AG04450 (cell line): Measurements from ENCODE around the gene GSAP. TPM values are rescaled to one million over a fixed set of nuclear protein-coding genes. Genes with fewer than 3 reads are reported as not detected.

ENCODE experiments used
- CTCF ChIA-PET: fragments of 300-600, 350-600 bp; formaldehyde crosslinking; extraction: SDS; loops from one replicate; lab custom pipeline; 2022; ENCODE audit warnings: antibody characterized with exemption, inconsistent platforms; lab: Charles Lee
- POLR2A ChIA-PET: fragments of 350-600 bp; formaldehyde crosslinking; extraction: SDS; loops from one replicate; lab custom pipeline; 2021; ENCODE audit warnings: antibody characterized with exemption, inconsistent platforms; lab: Yijun Ruan, JAX
- DNase-seq: peaks from one replicate; pipeline ENCODE4 v3.0.0-alpha.2; 2011; ENCODE audit warnings: low read depth, low spot score
- H3K27ac ChIP-seq: one replicate; pipeline ENCODE4 v1.5.1; 2012; ENCODE audit warnings: low read depth, low read length, control low read depth
- H3K27me3 ChIP-seq: one replicate; pipeline ENCODE4 v1.6.0; 2012; ENCODE audit warnings: low read length; ENCODE audit not compliant: control insufficient read depth, insufficient read depth
- H3K4me3 ChIP-seq: 2 replicates; pipeline ENCODE4 v1.5.1; 2011; ENCODE audit warnings: mild to moderate bottlenecking, low read depth, low read length, control low read depth
- H3K9me3 ChIP-seq: 2 replicates; pipeline ENCODE4 v1.5.1; 2012; ENCODE audit warnings: low read length; ENCODE audit not compliant: control insufficient read depth, insufficient read depth
- polyA plus RNA-seq: library from polyadenylated mRNA; depleted of rRNA; stranded (reverse); fragments of >200 nt; gene quantifications from 2 replicates; pipeline ENCODE4 v1.2.3, GENCODE V29; 2011
- TF ChIP-seq, protein P1 (sequence below): IDR thresholded peaks from 2 replicates; pipeline ENCODE4 v1.5.1; 2011; ENCODE audit warnings: low read depth, low read length, control low read depth, inconsistent platforms

Gene GSAP
- polyA plus RNA-seq, 1 experiment = 8.9 TPM

DNA sequence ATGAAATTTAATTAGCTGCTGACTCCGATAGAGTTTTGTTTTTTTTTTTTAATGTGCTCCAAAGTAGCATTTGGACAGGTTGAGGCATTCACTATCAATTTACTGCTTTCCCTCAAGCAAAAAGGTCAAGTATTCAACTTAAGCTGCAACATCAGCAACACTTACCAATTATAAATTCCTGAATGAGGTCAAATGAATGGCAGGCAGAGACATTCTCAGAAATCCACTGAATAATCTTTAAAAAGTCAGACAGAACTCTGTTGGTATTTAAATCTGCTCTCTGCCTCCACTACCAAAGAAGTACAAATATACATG is 62.8 kb downstream of the GSAP start:
- ChIA-PET POLR2A (interaction anchor here (0.7 kb wide), 1 partner anchor 184 kb away, joined by 4 read pairs; the partner anchor contains the start of gene PTPN12), CTCF (no interaction called here)
- no peak overlapping the region for H3K27ac ChIP-seq
- no peaks in the 10 kb centered on the region for H3K9me3 ChIP-seq
- TF ChIP-seq, protein P1, sequence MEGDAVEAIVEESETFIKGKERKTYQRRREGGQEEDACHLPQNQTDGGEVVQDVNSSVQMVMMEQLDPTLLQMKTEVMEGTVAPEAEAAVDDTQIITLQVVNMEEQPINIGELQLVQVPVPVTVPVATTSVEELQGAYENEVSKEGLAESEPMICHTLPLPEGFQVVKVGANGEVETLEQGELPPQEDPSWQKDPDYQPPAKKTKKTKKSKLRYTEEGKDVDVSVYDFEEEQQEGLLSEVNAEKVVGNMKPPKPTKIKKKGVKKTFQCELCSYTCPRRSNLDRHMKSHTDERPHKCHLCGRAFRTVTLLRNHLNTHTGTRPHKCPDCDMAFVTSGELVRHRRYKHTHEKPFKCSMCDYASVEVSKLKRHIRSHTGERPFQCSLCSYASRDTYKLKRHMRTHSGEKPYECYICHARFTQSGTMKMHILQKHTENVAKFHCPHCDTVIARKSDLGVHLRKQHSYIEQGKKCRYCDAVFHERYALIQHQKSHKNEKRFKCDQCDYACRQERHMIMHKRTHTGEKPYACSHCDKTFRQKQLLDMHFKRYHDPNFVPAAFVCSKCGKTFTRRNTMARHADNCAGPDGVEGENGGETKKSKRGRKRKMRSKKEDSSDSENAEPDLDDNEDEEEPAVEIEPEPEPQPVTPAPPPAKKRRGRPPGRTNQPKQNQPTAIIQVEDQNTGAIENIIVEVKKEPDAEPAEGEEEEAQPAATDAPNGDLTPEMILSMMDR = no peak
- H3K4me3 ChIP-seq = no peak overlapping the region
- no peak for DNase-seq
- H3K27me3 ChIP-seq = no peaks in the 10 kb centered on the region

DNA sequence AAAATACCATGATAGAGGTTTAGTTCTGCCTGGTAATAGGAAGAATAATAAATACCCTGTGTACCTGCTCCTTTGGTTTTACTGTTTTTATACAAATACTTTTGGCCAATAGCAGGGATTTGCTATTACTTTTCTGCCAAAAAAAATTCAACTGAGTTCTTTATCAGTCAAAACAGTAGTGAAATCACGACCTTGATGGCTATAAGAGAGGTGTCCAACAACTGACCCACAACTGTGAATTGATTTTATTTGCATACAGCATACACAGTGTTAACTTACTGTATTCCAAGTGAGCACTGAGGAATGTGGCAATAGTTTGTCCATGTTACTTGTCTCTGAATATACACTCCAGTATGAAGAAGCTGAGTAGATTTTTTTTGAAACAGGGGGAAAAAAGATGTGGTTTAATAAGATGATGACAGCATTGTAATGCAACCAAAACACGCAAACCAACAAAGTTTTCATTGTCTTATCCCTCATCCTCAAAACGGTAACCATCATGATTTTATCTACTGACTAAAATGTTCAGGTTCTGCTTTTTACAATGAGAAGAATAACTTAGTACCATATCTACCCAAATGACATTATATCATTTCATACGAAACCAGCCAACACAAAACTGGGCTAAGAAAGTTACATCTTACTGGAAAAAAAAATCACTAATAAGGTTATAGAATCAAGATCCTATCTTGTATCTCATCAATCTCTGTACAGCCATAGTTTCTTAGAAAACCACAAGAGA is 63.3 kb downstream of the GSAP start:
- Histone ChIP-seq H3K27ac (no peak overlapping the region), H3K9me3 (no peaks in the 10 kb centered on the region), H3K27me3 (no peaks in the 10 kb centered on the region), H3K4me3 (no peak overlapping the region)
- no peak for DNase-seq
- TF ChIP-seq, protein P1 = no peak
- POLR2A ChIA-PET = interaction anchor here (0.7 kb wide), 1 partner anchor 184 kb away, joined by 4 read pairs; the partner anchor contains the start of gene PTPN12
- CTCF ChIA-PET = no interaction called here

DNA sequence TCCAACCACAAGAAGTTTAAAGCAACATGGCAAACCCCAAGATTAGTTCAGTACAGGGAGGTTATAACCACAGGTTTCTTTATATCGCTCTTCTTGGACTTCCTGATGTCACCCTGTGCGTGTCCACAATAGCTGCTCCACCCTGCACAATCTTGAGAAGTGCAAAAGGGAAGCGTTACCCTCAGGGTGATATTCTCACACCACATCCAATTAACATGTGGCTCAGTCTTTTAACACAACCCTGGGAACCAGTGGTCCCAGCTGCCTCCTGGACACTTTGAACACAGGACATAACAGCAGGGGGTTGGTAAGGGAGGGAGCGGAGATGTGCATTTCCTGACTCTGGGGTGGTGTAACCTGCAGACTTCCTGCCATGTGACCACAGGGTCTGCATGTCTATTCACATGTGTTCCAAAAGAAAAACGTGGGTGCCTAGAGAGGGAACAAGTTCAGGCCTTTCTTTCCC is 64.6 kb downstream of the GSAP start:
- DNase-seq = no peak
- Histone ChIP-seq H3K4me3 (no peak overlapping the region), H3K9me3 (no peaks in the 10 kb centered on the region), H3K27ac (no peak overlapping the region), H3K27me3 (no peaks in the 10 kb centered on the region)
- TF ChIP-seq, protein P1 = no peak
- ChIA-PET CTCF (interaction anchor here (1.0 kb wide), 1 partner anchor 20 kb away, joined by 3 read pairs; no protein-coding TSS in a partner anchor), POLR2A (no interaction called here)

DNA sequence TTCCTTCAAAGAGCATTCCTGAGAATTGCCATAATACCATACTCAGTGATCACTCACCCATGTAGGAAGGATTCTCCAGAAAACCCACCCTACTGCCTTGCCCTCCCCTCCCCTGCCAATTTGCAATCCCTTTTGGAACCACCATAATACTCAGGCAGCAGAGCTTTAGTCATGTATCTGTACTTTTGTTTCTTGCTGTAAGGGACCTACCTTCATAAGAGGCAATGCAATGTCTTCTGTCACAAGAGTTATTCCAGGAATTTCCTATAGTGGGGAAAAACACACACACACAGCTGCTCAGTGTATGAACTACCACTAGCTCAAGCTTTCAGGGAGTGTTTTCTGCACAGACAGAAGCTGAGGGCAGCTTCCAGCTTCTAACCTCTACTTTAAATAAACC is 67.0 kb downstream of the GSAP start:
- H3K27me3 ChIP-seq = no peaks in the 10 kb centered on the region
- H3K4me3 ChIP-seq = no peak overlapping the region
- no peaks in the 10 kb centered on the region for H3K9me3 ChIP-seq
- H3K27ac ChIP-seq = no peak overlapping the region
- TF ChIP-seq, protein P1 = no peak
- ChIA-PET POLR2A (interaction anchor here (0.5 kb wide), 1 partner anchor 47 kb away, joined by 3 read pairs; no protein-coding TSS in a partner anchor), CTCF (interaction anchor here (0.7 to 1.9 kb wide), 4 partner anchors 10 to 50 kb away, joined by 3 to 5 read pairs (median 3); no protein-coding TSS in a partner anchor)
- DNase-seq = no peak

DNA sequence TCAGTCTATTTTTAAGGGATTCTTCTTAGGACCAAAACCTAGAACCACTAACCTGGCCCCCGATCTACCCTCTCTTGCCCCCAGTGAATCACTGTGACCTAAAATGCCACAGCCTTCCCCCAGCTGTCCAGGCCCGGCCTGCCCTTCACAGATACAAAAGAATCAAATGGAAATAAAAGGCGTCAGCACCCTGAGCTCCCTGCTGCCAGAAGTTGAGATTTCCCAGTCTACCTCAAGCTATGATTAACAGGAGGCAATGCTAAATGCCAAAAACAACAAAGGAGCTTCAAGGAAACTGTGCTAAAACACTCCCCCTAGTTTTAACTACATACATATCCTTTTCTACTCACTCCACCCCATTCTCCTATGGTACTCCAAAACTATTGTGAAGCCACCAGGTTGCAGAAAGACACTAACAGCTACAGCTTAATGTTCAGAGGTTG is 67.8 kb downstream of the GSAP start:
- no peak overlapping the region for H3K4me3 ChIP-seq
- no peak overlapping the region for H3K27ac ChIP-seq
- peak; percentile 29 for DNase-seq
- ChIA-PET CTCF (interaction anchor here (0.6 to 1.9 kb wide), 5 partner anchors 9 to 913 kb away, joined by 3 to 6 read pairs (median 3); no protein-coding TSS in a partner anchor), POLR2A (no interaction called here)
- TF ChIP-seq, protein P1 = peak; percentile 16; the same call in 1 of the 2 replicates
- H3K9me3 ChIP-seq = no peaks in the 10 kb centered on the region
- no peaks in the 10 kb centered on the region for H3K27me3 ChIP-seq
